Activated naive CD8-positive, alpha-beta T cell treated with anti-CD3 and anti-CD28 coated beads, Interleukin-2, amount 10 ng/mL, durations not matched to agents 7 days and 5 days (primary cell): ENCODE data around the gene KRT28. TPM values are rescaled to one million over a fixed set of nuclear protein-coding genes. Genes with fewer than 3 reads are reported as not detected.

ENCODE experiments used
- ATAC-seq: fragments of 150-1000 bp; cut with Tn5 transposase; one replicate; pipeline ENCODE4 v1.10.0; 2021; ENCODE audit warnings: low read depth, moderate library complexity
- POLR2A ChIA-PET: fragments of 350-600 bp; sonication (Branson Sonifier 250); formaldehyde crosslinking; loops from one replicate; lab custom pipeline; 2021; ENCODE audit warnings: antibody characterized with exemption; lab: Charles Lee
- DNase-seq: peaks from one replicate; pipeline ENCODE4 v3.0.0; 2021
- H3K27ac Mint-ChIP-seq: one replicate; pipeline ENCODE4 v1.8.0; 2022; ENCODE audit warnings: mild to moderate bottlenecking, mixed read lengths
- H3K27me3 Mint-ChIP-seq: one replicate; pipeline ENCODE4 v1.8.0; 2022; ENCODE audit warnings: mild to moderate bottlenecking, moderate library complexity, mixed read lengths
- H3K36me3 Mint-ChIP-seq: one replicate; pipeline ENCODE4 v1.8.0; 2021; ENCODE audit warnings: mild to moderate bottlenecking, mixed read lengths
- H3K4me1 Mint-ChIP-seq: one replicate; pipeline ENCODE4 v1.8.0; 2021; ENCODE audit warnings: mixed read lengths
- H3K4me3 Mint-ChIP-seq: one replicate; pipeline ENCODE4 v1.8.0; 2022; ENCODE audit warnings: mild to moderate bottlenecking, moderate library complexity, mixed read lengths
- H3K9me3 Mint-ChIP-seq: one replicate; pipeline ENCODE4 v1.8.0; 2021; ENCODE audit warnings: mixed read lengths
- total RNA-seq, 2 experiments: library from RNA; stranded (reverse); gene quantifications; one replicate each; pipeline ENCODE4 v1.2.3, GENCODE V29; 2021

The KRT28 gene
- total RNA-seq, 2 experiments from 2014 or later: not detected

- Mint-ChIP-seq H3K4me1 (peaks cover 4% of the 10 kb centered on the region), H3K36me3 (no peaks in the 10 kb centered on the region), H3K4me3 (no peak within 1 kb of the TSS), H3K9me3 (no peaks in the 10 kb centered on the region), H3K27ac (no peak within 1 kb of the TSS), H3K27me3 (peaks cover 40% of the 10 kb centered on the region)
- ATAC-seq (no peak), DNase-seq (no peak)
- POLR2A ChIA-PET: no interaction called here
Measured at GRCh38 chr17:40782450-40782849, 17.3 kb downstream of the KRT28 start, which contains the start of gene KRT27. KRT27 (minus strand) TSS chr17:40782550; CDS start chr17:40782493, 57 bp downstream.

- H3K36me3 Mint-ChIP-seq: no peaks in the 10 kb centered on the region
- H3K4me1 Mint-ChIP-seq: peaks cover 4% of the 10 kb centered on the region
- no peak for ATAC-seq
- H3K4me3 Mint-ChIP-seq: peak overlapping the region; percentile 62
- H3K9me3 Mint-ChIP-seq: no peaks in the 10 kb centered on the region
- POLR2A ChIA-PET: no interaction called here
- DNase-seq: peak; percentile 42
- peaks cover 62% of the 10 kb centered on the region for H3K27me3 Mint-ChIP-seq
- no peak overlapping the region for H3K27ac Mint-ChIP-seq
Measured at GRCh38 chr17:40779181-40779909, 20.4 kb downstream of the KRT28 start.

GRCh38 chr17:40778461-40778860 is 21.3 kb downstream of the KRT28 start:
- H3K9me3 Mint-ChIP-seq: no peaks in the 10 kb centered on the region
- DNase-seq: no peak
- H3K36me3 Mint-ChIP-seq: no peaks in the 10 kb centered on the region
- ATAC-seq: no peak
- peaks cover 62% of the 10 kb centered on the region for H3K27me3 Mint-ChIP-seq
- H3K4me1 Mint-ChIP-seq: peaks cover 4% of the 10 kb centered on the region
- no peak overlapping the region for H3K27ac Mint-ChIP-seq
- H3K4me3 Mint-ChIP-seq: no peak overlapping the region
- POLR2A ChIA-PET: no interaction called here

GRCh38 chr17:40777971-40778370 is 21.8 kb downstream of the KRT28 start:
- Mint-ChIP-seq H3K36me3 (no peaks in the 10 kb centered on the region), H3K9me3 (no peaks in the 10 kb centered on the region), H3K27me3 (peaks cover 58% of the 10 kb centered on the region), H3K27ac (no peak overlapping the region), H3K4me1 (peaks cover 4% of the 10 kb centered on the region), H3K4me3 (no peak overlapping the region)
- POLR2A ChIA-PET: no interaction called here
- no peak for ATAC-seq
- DNase-seq: no peak

- no peak for ATAC-seq
- POLR2A ChIA-PET: no interaction called here
- Mint-ChIP-seq H3K4me3 (no peak overlapping the region), H3K27ac (no peak overlapping the region), H3K27me3 (peaks cover 63% of the 10 kb centered on the region), H3K4me1 (peaks cover 4% of the 10 kb centered on the region), H3K36me3 (no peaks in the 10 kb centered on the region), H3K9me3 (no peaks in the 10 kb centered on the region)
- DNase-seq: no peak
Measured at GRCh38 chr17:40777459-40777858, 22.3 kb downstream of the KRT28 start.

GRCh38 chr17:40775945-40776344 is 23.8 kb downstream of the KRT28 start:
- POLR2A ChIA-PET: no interaction called here
- Mint-ChIP-seq H3K9me3 (no peaks in the 10 kb centered on the region), H3K27ac (no peak overlapping the region), H3K27me3 (peaks cover 66% of the 10 kb centered on the region), H3K4me1 (peaks cover 4% of the 10 kb centered on the region), H3K36me3 (no peaks in the 10 kb centered on the region), H3K4me3 (no peak overlapping the region)
- DNase-seq (no peak), ATAC-seq (no peak)

GRCh38 chr17:40772101-40772500 is 27.7 kb downstream of the KRT28 start, which contains the start of gene KRT26:
KRT26 (minus strand) TSS chr17:40772201; CDS start chr17:40772113, 88 bp downstream.
- peaks cover 46% of the 10 kb centered on the region for H3K27me3 Mint-ChIP-seq
- no peak for ATAC-seq
- no peak within 1 kb of the TSS for H3K27ac Mint-ChIP-seq
- no peak within 1 kb of the TSS for H3K4me3 Mint-ChIP-seq
- H3K9me3 Mint-ChIP-seq: no peaks in the 10 kb centered on the region
- POLR2A ChIA-PET: no interaction called here
- H3K36me3 Mint-ChIP-seq: no peaks in the 10 kb centered on the region
- DNase-seq: no peak
- no peaks in the 10 kb centered on the region for H3K4me1 Mint-ChIP-seq

GRCh38 chr17:40765657-40766056 is 34.1 kb downstream of the KRT28 start:
- no peak overlapping the region for H3K4me3 Mint-ChIP-seq
- H3K27ac Mint-ChIP-seq: no peak overlapping the region
- H3K9me3 Mint-ChIP-seq: peaks cover 13% of the 10 kb centered on the region
- H3K36me3 Mint-ChIP-seq: no peaks in the 10 kb centered on the region
- peaks cover 18% of the 10 kb centered on the region for H3K27me3 Mint-ChIP-seq
- POLR2A ChIA-PET: no interaction called here
- no peaks in the 10 kb centered on the region for H3K4me1 Mint-ChIP-seq
- ATAC-seq: no peak
- no peak for DNase-seq

- Mint-ChIP-seq H3K4me3 (no peak overlapping the region), H3K4me1 (no peaks in the 10 kb centered on the region), H3K9me3 (peaks cover 24% of the 10 kb centered on the region), H3K27me3 (peaks cover 17% of the 10 kb centered on the region), H3K36me3 (no peaks in the 10 kb centered on the region), H3K27ac (no peak overlapping the region)
- POLR2A ChIA-PET: no interaction called here
- ATAC-seq (no peak), DNase-seq (no peak)
Measured at GRCh38 chr17:40763752-40764151, 36.0 kb downstream of the KRT28 start.

- Mint-ChIP-seq H3K4me3 (no peak overlapping the region), H3K27ac (no peak overlapping the region), H3K36me3 (no peaks in the 10 kb centered on the region), H3K9me3 (peaks cover 24% of the 10 kb centered on the region), H3K4me1 (no peaks in the 10 kb centered on the region), H3K27me3 (peaks cover 26% of the 10 kb centered on the region)
- no peak for ATAC-seq
- POLR2A ChIA-PET: no interaction called here
- DNase-seq: no peak
Measured at GRCh38 chr17:40760105-40761016, 39.4 kb downstream of the KRT28 start.

GRCh38 chr17:40755231-40755630 is 44.5 kb downstream of the KRT28 start, which contains the start of gene KRT25:
KRT25 (minus strand) TSS chr17:40755331; CDS start chr17:40755271, 60 bp downstream.
- H3K4me1 Mint-ChIP-seq: no peaks in the 10 kb centered on the region
- H3K36me3 Mint-ChIP-seq: no peaks in the 10 kb centered on the region
- H3K9me3 Mint-ChIP-seq: peaks cover 8% of the 10 kb centered on the region
- no peak within 1 kb of the TSS for H3K4me3 Mint-ChIP-seq
- peaks cover 38% of the 10 kb centered on the region for H3K27me3 Mint-ChIP-seq
- no peak within 1 kb of the TSS for H3K27ac Mint-ChIP-seq
- DNase-seq: no peak
- POLR2A ChIA-PET: no interaction called here
- ATAC-seq: no peak

GRCh38 chr17:40753804-40754203 is 46.0 kb downstream of the KRT28 start:
- Mint-ChIP-seq H3K4me3 (no peak overlapping the region), H3K27me3 (peaks cover 42% of the 10 kb centered on the region), H3K27ac (no peak overlapping the region), H3K9me3 (peaks cover 3% of the 10 kb centered on the region), H3K36me3 (no peaks in the 10 kb centered on the region), H3K4me1 (no peaks in the 10 kb centered on the region)
- POLR2A ChIA-PET: interaction anchor here (0.6 kb wide), 1 partner anchor 200 kb away, joined by 3 read pairs; no protein-coding TSS in a partner anchor
- ATAC-seq (no peak), DNase-seq (no peak)

- no peak overlapping the region for H3K27ac Mint-ChIP-seq
- no peak overlapping the region for H3K4me3 Mint-ChIP-seq
- H3K36me3 Mint-ChIP-seq: no peaks in the 10 kb centered on the region
- H3K4me1 Mint-ChIP-seq: no peaks in the 10 kb centered on the region
- DNase-seq (no peak), ATAC-seq (no peak)
- POLR2A ChIA-PET: no interaction called here
- peaks cover 31% of the 10 kb centered on the region for H3K27me3 Mint-ChIP-seq
- peaks cover 6% of the 10 kb centered on the region for H3K9me3 Mint-ChIP-seq
Measured at GRCh38 chr17:40751065-40751464, 48.7 kb downstream of the KRT28 start.
